Peyer's patch (tissue), 4 donors: Measurements from ENCODE around the gene NARS2. TPM values are rescaled to one million over a fixed set of nuclear protein-coding genes. Genes with fewer than 3 reads are reported as not detected.

Experiments
- DNase-seq, 3 donors: peaks; one replicate each; pipeline ENCODE4 v3.0.0-alpha.2; 2017 to 2019
- H3K27ac ChIP-seq, 4 donors: fragments of 200-600 bp; sonication (generic); one replicate each; pipeline ENCODE4 v1.5.1; 2016 to 2019
- H3K27me3 ChIP-seq, 2 donors: fragments of 200-600 bp; sonication (generic); one replicate each; pipeline ENCODE4 v1.5.1; 2019
- H3K36me3 ChIP-seq, 3 donors: fragments of 200-600 bp; sonication (generic); one replicate each; pipeline ENCODE4 v1.5.1; 2016 to 2019
- H3K4me1 ChIP-seq, 4 donors: fragments of 200-600 bp; sonication (generic); one replicate each; pipeline ENCODE4 v1.5.1; 2016 to 2019
- H3K4me3 ChIP-seq, 4 donors: fragments of 200-600 bp; sonication (generic); 1 replicate in 3 of 4; 2 replicates in 1 of 4; pipeline ENCODE4 v1.5.1; 2016 to 2019; ENCODE audit warnings: mild to moderate bottlenecking in 1 of 4
- H3K9me3 ChIP-seq, 4 donors: fragments of 200-600 bp; sonication (generic); one replicate each; pipeline ENCODE4 v1.5.1; 2016 to 2019; ENCODE audit warnings: mild to moderate bottlenecking in 1 of 4
- CTCF ChIP-seq, 6 experiments: fragments of 450-650 bp in 4 of 6; fragments of 200-600 bp in 2 of 6; sonication (generic) in 1 of 6; IDR thresholded peaks; one replicate each; pipeline ENCODE4 v1.5.1; 2017 to 2019; ENCODE audit warnings: antibody characterized with exemption in 6 of 6, mild to moderate bottlenecking in 3 of 6, moderate library complexity in 1 of 6
- POLR2A ChIP-seq, 2 donors: fragments of 450-650 bp; IDR thresholded peaks; one replicate each; pipeline ENCODE4 v1.5.1; 2017; ENCODE audit warnings: antibody characterized with exemption in 2 of 2, mild to moderate bottlenecking in 2 of 2, moderate library complexity in 2 of 2
- total RNA-seq, 4 donors: library from RNA; depleted of rRNA; stranded (reverse); fragments of >200 nt; gene quantifications; one replicate each; pipeline ENCODE4 v1.1.0, GENCODE V29; 2016

NARS2 gene
- total RNA-seq, 4 donors from 2014 or later = 7.7 to 28.9 (median 10.7) TPM

- Histone ChIP-seq H3K4me1 (no peaks in the 10 kb centered on the region), H3K4me3 (no peak overlapping the region), H3K36me3 (no peaks in the 10 kb centered on the region), H3K9me3 (no peaks in the 10 kb centered on the region), H3K27me3 (no peaks in the 10 kb centered on the region), H3K27ac (peak overlapping the region in 1 of 4 donors; percentile 43)
- no peak for TF ChIP-seq POLR2A (IDR thresholded peaks at IDR 0.05)
- TF ChIP-seq CTCF (IDR thresholded peaks at IDR 0.05) = no peak
- DNase-seq = no peak
Measured at GRCh38 chr11:78453140-78453935, 121.3 kb downstream of the NARS2 start.

GRCh38 chr11:78451371-78452150, 123.1 kb downstream of the NARS2 start:
- no peak overlapping the region for H3K27ac ChIP-seq
- H3K4me1 ChIP-seq = no peaks in the 10 kb centered on the region
- no peaks in the 10 kb centered on the region for H3K27me3 ChIP-seq
- H3K36me3 ChIP-seq = no peaks in the 10 kb centered on the region
- H3K9me3 ChIP-seq = no peaks in the 10 kb centered on the region
- no peak overlapping the region for H3K4me3 ChIP-seq
- TF ChIP-seq POLR2A (IDR thresholded peaks at IDR 0.05) (no peak), CTCF (IDR thresholded peaks at IDR 0.05) (no peak)
- no peak for DNase-seq

- TF ChIP-seq CTCF (IDR thresholded peaks at IDR 0.05) (no peak), POLR2A (IDR thresholded peaks at IDR 0.05) (no peak)
- no peak overlapping the region for H3K27ac ChIP-seq
- DNase-seq = no peak
Measured at GRCh38 chr11:78450866-78451265, 123.8 kb downstream of the NARS2 start.

GRCh38 chr11:78449866-78450265, 124.8 kb downstream of the NARS2 start:
- Histone ChIP-seq H3K36me3 (no peaks in the 10 kb centered on the region), H3K4me1 (no peaks in the 10 kb centered on the region), H3K4me3 (no peak overlapping the region), H3K27ac (no peak overlapping the region), H3K27me3 (no peaks in the 10 kb centered on the region), H3K9me3 (no peaks in the 10 kb centered on the region)
- DNase-seq = no peak
- TF ChIP-seq CTCF (IDR thresholded peaks at IDR 0.05) (no peak), POLR2A (IDR thresholded peaks at IDR 0.05) (no peak)

More at GRCh38 chr11:78450866-78451265, 123.8 kb downstream of the NARS2 start:
- no peaks in the 10 kb centered on the region for H3K9me3 ChIP-seq
- no peaks in the 10 kb centered on the region for H3K27me3 ChIP-seq
- no peaks in the 10 kb centered on the region for H3K4me1 ChIP-seq
- no peaks in the 10 kb centered on the region for H3K36me3 ChIP-seq
- H3K4me3 ChIP-seq = no peak overlapping the region

- no peaks in the 10 kb centered on the region for H3K9me3 ChIP-seq
Measured at GRCh38 chr11:78446210-78446609, 128.5 kb downstream of the NARS2 start.

More at GRCh38 chr11:78446210-78446609, 128.5 kb downstream of the NARS2 start:
- H3K4me3 ChIP-seq = no peak overlapping the region
- no peak for DNase-seq
- H3K4me1 ChIP-seq = peaks cover 0 to 4% (median 0%) of the 10 kb centered on the region in 4 donors
- H3K27me3 ChIP-seq = no peaks in the 10 kb centered on the region
- no peak overlapping the region for H3K27ac ChIP-seq
- no peaks in the 10 kb centered on the region for H3K36me3 ChIP-seq
- TF ChIP-seq POLR2A (IDR thresholded peaks at IDR 0.05) (no peak), CTCF (IDR thresholded peaks at IDR 0.05) (no peak)
